HG03097 (cell line): ENCODE results near the gene MAP3K5.

Experiments used
- ATAC-seq: cut with Tn5 transposase; IDR thresholded peaks from one replicate; pipeline ENCODE4 v1.9.1; 2021; ENCODE audit not compliant: unreplicated experiment, low FRiP score

The MAP3K5 gene

DNA sequence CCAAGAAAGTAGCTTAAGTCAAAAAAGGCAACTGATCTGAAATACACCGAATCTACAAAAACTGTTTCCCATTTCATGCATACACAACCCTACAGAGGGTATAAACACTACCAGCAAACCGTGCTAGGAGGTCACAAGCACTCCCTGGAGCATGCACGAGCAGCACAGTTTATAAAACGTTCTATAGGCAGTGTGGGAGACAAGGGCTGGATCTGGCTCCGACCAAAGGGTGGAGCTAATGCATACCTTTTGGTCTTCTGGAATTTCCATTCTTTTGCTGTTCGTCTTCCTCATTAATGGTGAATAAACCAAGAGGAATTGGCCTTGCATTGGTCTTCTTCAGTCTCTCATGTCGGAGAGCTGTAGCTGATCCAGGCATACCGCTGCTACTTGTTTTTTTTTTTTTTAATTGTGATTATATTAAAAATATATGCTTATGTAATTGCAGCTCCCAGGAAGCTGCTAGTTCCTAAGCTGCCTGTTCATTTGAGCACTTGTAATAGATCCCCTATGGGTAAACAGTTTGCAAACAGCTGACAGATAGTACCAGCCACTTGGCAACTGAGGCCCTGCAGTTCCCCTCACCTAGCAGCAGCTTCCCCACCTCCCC lies 266.6 kb downstream of the MAP3K5 start:
- no peak for ATAC-seq

DNA sequence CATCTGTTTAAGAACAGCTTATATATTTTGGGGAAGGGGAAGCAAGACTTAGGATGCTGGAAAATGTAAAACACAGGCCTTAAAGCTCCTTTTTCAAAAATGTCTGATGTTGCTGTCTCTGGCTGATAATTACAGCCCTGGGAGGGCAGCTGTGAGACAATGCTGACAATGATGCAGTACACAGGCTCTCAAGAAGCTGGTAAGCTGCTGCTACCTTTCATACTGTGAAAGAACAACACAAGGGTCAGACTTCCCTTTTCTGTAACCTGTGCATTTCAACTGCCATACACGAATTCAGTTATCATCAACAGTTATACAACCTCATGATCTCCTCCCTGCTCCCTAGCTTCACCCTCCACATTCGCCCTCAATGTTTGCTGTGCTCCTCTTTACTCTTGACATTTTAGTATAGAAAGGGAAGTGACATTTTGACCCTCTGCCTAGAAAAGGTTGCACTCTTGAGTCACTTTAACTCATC lies 267.3 kb downstream of the MAP3K5 start:
- ATAC-seq = no peak

DNA sequence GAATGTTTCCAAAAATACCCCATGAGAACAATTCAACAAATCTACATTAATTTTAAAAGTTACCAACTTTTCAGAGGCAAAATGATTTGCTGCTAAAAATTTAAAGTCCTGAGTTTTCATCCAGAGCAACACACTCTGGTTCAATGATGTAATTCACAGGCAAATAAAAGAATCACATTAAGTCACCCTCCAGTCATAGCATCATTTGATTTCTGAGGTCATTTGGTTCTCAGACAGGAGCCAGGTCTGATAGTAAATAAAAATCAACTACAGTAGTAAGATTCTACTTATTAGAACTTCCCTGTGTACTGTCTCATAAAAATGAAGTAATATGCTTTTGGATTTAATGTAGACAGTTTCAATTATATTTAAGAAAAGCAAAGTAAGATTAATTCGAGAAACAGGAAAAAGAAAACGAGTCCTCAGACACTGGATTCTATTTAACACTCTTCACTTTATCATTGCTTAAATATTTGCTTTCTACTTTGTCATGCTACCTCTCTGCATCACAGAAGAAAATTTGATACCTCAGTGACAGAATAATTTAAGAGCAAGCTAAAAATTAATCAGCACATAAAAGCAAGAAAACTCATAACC lies 267.8 kb downstream of the MAP3K5 start:
- no peak for ATAC-seq

DNA sequence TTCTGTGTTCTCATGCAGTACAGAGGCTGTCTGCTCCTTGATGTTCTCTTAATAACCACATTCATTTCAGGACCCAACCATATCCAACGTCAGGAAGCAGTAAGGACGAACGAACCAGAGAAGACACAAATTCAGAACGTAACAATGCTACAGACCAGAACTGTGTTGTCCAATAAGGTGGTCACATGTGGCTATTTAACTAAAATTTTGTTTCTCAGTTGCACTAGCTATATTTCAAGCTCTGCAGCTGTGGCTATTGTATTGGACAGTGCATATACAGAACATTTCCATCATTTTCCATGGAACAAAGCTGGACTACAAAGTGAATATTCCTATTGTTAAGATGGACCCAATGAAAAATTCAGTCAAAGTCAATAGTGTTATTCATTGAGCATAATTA lies 269.1 kb downstream of the MAP3K5 start:
- ATAC-seq = no peak

DNA sequence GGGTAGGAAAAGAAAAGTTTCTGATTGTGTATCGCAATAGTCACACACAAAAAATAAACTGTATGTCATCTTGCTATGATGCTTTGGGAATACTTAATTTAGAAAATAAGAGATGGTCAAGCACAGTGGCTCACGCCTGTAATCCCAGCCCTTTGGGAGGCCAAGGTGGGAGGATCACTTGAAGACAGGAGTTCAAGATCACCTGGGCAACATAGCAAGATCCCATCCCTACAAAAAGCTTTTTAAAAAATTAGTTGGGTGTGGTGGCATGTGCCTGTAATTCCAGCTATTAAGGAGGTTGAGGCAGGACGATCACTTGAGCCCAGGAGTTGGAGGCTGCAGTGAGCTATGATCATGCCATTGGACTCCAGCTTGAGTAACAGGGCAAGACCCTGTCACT lies 269.6 kb downstream of the MAP3K5 start:
- ATAC-seq = no peak

DNA sequence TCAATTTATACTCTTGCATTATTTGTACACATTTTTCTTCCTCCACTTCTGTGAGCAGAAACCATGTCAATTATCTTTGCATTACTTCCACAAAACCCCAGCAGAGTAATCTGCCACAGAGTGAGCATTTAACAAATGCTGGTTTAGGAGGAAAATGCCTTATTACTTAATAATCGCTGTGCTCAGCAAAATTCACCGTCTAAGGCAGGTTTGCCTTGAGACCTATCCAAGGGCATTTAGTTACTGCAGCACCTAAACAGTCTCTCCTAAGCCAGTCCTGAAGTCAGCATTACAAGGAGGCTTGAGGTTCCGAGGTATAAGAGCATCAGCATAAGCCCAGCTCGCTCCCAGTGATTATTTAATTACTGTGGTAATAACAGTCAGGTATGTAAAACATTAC lies 270.4 kb downstream of the MAP3K5 start:
- no peak for ATAC-seq

DNA sequence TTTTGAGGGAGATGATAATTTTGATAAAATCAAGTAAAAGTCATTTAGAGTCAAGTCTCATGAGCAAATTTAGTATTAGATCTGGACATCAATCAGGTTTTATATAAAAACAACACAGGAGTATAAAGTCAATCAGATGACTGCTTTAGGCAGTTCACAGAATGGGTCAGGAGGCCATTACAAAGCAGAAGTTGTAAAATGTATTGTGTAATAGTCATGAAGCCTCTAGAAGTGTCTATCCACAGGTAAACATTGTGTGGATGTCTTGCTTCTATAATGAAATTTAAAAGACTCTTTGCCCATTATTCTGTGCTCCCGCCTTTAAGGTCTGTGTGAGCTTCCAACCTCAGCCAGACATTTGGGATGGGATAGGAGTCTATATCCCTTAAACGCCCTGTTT lies 270.9 kb downstream of the MAP3K5 start:
- no peak for ATAC-seq

DNA sequence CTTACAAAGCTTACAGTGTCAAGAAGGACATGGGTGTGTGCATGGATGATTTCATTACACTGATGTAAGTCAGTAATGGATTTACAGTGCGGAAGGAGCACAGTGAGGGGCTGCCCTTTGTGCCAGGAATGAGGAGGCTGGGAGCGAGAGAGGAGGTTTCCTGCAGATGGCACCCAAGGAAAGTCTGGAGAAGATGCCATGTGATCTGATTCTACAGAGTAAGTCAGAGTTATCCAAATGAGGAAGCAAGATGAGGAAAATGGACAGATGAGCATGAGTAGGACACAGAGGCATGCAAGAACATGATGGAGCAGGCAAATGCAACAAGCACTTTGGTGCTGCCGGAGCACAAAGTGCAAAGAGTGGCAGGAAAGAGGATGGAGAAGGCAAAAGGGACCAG lies 271.8 kb downstream of the MAP3K5 start:
- ATAC-seq = no peak

DNA sequence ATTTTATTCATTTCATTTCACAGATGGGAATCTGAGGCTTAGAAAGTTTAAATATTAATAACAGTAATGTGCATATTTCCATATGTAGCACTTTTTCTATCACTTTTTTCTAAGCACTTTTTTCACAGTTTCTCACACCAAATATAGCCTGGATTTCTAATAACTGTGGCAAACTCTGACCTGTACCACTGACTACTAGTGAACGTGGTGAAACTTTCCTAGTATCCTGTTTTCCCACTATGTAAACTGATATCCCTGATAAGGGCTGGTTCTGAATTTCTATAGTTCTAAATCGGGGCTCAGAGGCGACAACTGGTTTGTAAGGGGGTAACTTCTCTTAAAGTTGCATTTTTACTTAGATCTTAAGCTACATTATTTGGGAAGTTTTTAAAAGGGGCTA lies 274.7 kb downstream of the MAP3K5 start:
- ATAC-seq = no peak

DNA sequence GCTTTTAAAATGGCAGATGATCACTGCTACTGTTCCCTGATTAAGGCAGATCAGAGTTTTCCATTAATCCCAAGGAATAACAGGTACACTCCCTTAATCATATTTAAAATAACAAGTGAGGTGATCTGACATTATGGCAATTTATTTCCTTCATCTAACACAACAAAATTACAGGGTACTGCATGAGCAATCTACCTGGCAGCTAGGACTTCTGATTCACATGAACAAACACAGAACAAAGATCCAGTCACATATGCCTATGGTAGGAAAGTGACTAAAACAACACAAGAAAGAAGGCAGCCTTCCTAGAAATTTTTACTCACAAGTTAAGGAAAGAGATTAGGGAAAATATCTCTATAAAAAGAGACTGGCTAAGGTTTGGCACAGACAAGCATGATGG lies 275.3 kb downstream of the MAP3K5 start:
- no peak for ATAC-seq

DNA sequence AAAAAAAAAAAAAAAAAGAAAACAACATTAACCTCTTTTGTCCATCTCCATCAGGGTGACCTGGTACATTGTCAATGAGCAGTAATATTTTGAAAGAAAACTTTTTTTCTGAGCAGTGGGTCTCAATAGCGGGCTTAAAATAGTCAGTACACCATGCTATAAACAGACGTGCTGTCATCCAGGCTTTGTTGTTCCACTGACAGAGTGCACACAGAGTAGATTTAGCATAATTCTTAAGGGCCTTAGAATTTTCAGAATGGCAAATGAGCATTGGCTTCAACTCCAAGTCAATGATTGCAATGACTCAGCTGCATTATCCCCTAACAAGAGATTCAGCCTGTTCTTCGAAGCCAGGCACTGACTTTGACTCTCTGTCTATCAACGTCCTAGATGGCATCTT lies 277.7 kb downstream of the MAP3K5 start:
- ATAC-seq = no peak

DNA sequence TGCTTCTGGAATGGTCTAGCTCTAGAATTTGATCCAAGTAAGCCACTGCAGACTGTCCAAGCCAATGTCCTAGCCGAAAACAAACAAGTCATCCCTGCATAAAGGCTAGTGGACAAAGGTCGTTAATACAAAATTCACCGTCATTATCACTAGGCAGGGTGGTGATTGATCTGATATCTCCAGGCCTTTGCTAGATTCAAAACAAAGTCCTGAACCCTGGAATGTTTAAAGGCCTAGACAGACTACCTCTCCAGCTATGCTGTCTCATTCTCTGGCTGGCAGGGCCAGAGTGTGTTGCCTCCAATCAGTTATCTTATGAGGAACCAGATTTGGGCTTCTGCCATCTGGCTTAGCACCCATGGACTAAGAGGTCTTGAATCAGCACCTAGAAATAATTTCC lies 280.4 kb downstream of the MAP3K5 start:
- no peak for ATAC-seq

DNA sequence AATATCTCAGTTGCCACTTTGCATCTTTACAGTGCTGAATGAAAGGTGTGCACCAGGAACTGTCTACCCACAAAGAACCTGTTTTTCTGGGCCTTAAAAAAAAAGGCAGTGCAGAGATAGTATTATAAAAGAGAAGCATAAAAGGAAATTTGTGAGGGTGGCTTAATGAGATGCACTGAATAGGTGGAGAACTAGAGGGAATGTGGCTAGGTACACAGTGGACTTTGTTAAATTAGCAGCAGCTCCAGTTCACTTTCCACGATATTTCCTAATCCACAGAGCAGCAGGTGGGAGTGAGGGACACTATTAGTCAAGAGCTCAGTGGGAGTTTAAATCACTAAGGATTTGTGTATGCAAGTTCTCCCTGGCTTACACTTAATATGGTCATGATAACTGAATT lies 280.9 kb downstream of the MAP3K5 start:
- no peak for ATAC-seq

DNA sequence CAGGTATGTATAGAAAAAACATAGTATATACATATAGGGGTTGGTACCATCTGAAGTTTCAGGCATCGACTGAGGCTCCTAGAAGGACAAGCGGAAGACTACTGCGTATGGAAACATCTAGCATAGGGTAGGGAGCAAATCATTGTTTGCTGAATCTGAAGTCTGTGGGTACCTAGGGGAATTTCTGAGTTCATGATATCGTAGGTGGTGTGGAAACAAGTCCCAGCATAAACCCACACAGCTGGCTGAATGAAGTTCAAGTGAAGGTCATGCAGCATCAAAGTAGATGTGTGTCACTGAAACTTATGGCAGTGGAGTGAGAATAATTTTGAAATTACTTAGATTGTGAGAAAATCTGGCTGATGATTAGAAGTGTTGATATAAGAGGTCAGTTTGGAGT lies 281.5 kb downstream of the MAP3K5 start:
- ATAC-seq = no peak

DNA sequence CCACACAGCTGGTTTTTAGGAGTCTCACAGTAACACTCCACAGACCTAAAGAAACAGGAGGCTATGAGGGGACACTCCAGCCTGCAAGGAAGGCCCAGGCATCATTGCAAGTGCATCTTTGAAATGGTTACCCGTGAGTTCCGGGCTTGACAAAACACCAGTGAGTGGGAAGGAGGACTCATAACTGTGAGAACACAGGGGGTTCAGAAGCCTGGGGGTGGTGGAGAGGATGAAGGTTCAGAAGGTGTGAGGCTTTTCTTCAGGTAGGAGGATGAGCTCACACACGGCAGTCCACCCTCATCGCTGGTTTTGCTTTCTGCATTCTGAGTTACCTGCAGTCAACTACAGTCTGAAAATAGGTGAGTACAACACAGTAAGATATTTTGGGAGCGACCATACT lies 282.0 kb downstream of the MAP3K5 start:
- ATAC-seq = no peak

DNA sequence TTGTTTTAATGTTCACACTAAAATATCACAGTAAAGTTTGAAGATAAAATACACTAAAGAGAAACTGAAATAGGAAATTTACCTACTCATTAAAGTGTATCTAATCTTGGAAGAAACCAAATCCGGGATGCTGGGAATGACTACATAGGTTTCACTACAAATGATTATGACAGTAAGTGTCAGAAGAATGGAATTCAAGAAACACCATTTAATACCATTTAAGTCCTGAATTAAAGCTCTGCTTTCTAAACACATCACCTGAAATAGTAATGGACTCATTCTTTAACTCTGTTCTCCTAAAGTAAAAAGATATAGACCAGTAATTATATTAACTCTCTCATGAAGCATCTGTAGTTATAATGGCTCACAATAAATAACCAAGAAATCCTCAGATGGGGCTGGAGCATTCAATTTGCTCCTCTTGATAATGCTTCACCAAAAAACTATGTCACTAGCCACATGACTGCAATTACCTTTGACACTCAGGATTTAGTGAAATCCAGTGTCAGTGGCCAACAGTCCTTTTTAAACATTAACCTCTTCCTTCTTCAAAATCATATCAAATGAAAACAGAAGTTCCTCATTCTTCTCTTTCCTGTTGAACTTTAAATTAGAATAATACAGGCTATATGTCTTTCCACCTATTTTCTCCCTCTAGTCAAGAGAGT lies 283.4 kb downstream of the MAP3K5 start:
- ATAC-seq = no peak
